HepG2 (cell line): ENCODE measurements around the gene TLR6.

Experiments used
- CBX5 ChIP-seq: sonication (generic); formaldehyde crosslinking; IDR thresholded peaks from 2 replicates; pipeline ENCODE4 v1.4.0; 2020; ENCODE audit warnings: missing genetic modification reagents, borderline replicate concordance
- CTCF ChIP-seq: sonication (generic); formaldehyde crosslinking; IDR thresholded peaks from 2 replicates; pipeline ENCODE4 v1.5.0; 2020; ENCODE audit warnings: mild to moderate bottlenecking, missing genetic modification reagents, moderate library complexity
- EZH2 ChIP-seq: conservative IDR thresholded peaks from 2 replicates; pipeline ENCODE4 v1.6.1; 2012; ENCODE audit warnings: mild to moderate bottlenecking, low read depth, low read length, moderate library complexity
- FOXJ3 ChIP-seq: sonication (generic); formaldehyde crosslinking; IDR thresholded peaks from 2 replicates; pipeline ENCODE4 v1.4.0; 2020; ENCODE audit warnings: missing genetic modification reagents, mild to moderate bottlenecking, borderline replicate concordance
- MAF1 ChIP-seq: sonication (generic); formaldehyde crosslinking; IDR thresholded peaks from 2 replicates; pipeline ENCODE4 v1.5.0; 2020; ENCODE audit warnings: missing genetic modification reagents, borderline replicate concordance
- YY1 ChIP-seq: IDR thresholded peaks from 2 replicates; pipeline ENCODE4 v1.6.1; 2011; ENCODE audit warnings: low read length, low read depth, moderate library complexity, mild to moderate bottlenecking; ENCODE audit not compliant: insufficient read depth, insufficient replicate concordance
- ZBTB33 ChIP-seq: sonication (generic); formaldehyde crosslinking; IDR thresholded peaks from 2 replicates; pipeline ENCODE4 v1.4.0; 2020; ENCODE audit warnings: missing genetic modification reagents
- TF ChIP-seq, protein P1 (sequence below): sonication (generic); formaldehyde crosslinking; IDR thresholded peaks from 2 replicates; pipeline ENCODE4 v1.9.0; 2021; ENCODE audit warnings: missing genetic modification reagents, borderline replicate concordance
- TF ChIP-seq, protein P2 (sequence below): sonication (generic); formaldehyde crosslinking; IDR thresholded peaks from 2 replicates; pipeline ENCODE4 v1.4.0; 2020; ENCODE audit warnings: missing genetic modification reagents, borderline replicate concordance
- TF ChIP-seq, protein P3 (sequence below): sonication (generic); formaldehyde crosslinking; IDR thresholded peaks from 2 replicates; pipeline ENCODE4 v1.4.0; 2020; ENCODE audit warnings: mild to moderate bottlenecking, missing genetic modification reagents
- TF ChIP-seq, protein P4 (sequence below): sonication (generic); formaldehyde crosslinking; IDR thresholded peaks from 2 replicates; pipeline ENCODE4 v1.5.0; 2020; ENCODE audit warnings: missing genetic modification reagents

- TF ChIP-seq CBX5, result no peak
- TF ChIP-seq, protein P1, sequence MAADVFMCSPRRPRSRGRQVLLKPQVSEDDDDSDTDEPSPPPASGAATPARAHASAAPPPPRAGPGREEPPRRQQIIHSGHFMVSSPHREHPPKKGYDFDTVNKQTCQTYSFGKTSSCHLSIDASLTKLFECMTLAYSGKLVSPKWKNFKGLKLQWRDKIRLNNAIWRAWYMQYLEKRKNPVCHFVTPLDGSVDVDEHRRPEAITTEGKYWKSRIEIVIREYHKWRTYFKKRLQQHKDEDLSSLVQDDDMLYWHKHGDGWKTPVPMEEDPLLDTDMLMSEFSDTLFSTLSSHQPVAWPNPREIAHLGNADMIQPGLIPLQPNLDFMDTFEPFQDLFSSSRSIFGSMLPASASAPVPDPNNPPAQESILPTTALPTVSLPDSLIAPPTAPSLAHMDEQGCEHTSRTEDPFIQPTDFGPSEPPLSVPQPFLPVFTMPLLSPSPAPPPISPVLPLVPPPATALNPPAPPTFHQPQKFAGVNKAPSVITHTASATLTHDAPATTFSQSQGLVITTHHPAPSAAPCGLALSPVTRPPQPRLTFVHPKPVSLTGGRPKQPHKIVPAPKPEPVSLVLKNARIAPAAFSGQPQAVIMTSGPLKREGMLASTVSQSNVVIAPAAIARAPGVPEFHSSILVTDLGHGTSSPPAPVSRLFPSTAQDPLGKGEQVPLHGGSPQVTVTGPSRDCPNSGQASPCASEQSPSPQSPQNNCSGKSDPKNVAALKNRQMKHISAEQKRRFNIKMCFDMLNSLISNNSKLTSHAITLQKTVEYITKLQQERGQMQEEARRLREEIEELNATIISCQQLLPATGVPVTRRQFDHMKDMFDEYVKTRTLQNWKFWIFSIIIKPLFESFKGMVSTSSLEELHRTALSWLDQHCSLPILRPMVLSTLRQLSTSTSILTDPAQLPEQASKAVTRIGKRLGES (CRISPR knock-in tag), result no peak
- TF ChIP-seq, protein P2, sequence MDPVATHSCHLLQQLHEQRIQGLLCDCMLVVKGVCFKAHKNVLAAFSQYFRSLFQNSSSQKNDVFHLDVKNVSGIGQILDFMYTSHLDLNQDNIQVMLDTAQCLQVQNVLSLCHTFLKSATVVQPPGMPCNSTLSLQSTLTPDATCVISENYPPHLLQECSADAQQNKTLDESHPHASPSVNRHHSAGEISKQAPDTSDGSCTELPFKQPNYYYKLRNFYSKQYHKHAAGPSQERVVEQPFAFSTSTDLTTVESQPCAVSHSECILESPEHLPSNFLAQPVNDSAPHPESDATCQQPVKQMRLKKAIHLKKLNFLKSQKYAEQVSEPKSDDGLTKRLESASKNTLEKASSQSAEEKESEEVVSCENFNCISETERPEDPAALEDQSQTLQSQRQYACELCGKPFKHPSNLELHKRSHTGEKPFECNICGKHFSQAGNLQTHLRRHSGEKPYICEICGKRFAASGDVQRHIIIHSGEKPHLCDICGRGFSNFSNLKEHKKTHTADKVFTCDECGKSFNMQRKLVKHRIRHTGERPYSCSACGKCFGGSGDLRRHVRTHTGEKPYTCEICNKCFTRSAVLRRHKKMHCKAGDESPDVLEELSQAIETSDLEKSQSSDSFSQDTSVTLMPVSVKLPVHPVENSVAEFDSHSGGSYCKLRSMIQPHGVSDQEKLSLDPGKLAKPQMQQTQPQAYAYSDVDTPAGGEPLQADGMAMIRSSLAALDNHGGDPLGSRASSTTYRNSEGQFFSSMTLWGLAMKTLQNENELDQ (CRISPR knock-in tag), result no peak
- TF ChIP-seq, protein P3, sequence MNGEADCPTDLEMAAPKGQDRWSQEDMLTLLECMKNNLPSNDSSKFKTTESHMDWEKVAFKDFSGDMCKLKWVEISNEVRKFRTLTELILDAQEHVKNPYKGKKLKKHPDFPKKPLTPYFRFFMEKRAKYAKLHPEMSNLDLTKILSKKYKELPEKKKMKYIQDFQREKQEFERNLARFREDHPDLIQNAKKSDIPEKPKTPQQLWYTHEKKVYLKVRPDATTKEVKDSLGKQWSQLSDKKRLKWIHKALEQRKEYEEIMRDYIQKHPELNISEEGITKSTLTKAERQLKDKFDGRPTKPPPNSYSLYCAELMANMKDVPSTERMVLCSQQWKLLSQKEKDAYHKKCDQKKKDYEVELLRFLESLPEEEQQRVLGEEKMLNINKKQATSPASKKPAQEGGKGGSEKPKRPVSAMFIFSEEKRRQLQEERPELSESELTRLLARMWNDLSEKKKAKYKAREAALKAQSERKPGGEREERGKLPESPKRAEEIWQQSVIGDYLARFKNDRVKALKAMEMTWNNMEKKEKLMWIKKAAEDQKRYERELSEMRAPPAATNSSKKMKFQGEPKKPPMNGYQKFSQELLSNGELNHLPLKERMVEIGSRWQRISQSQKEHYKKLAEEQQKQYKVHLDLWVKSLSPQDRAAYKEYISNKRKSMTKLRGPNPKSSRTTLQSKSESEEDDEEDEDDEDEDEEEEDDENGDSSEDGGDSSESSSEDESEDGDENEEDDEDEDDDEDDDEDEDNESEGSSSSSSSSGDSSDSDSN (CRISPR knock-in tag), result no peak
- TF ChIP-seq YY1, result no peak
- peak; percentile 47 for TF ChIP-seq CTCF (CRISPR knock-in tag)
- no peak for TF ChIP-seq MAF1 (CRISPR knock-in tag)
- TF ChIP-seq EZH2, result no peak
- TF ChIP-seq ZBTB33 (CRISPR knock-in tag), result no peak
- no peak for TF ChIP-seq FOXJ3 (CRISPR knock-in tag)
- TF ChIP-seq, protein P4, sequence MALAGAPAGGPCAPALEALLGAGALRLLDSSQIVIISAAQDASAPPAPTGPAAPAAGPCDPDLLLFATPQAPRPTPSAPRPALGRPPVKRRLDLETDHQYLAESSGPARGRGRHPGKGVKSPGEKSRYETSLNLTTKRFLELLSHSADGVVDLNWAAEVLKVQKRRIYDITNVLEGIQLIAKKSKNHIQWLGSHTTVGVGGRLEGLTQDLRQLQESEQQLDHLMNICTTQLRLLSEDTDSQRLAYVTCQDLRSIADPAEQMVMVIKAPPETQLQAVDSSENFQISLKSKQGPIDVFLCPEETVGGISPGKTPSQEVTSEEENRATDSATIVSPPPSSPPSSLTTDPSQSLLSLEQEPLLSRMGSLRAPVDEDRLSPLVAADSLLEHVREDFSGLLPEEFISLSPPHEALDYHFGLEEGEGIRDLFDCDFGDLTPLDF (CRISPR knock-in tag), result no peak
These were observed 23.7 kb downstream of the TLR6 start for GRCh38 chr4:38832624-38833528.
